NCI-H748 treated with DMSO at 0.1 percent for 48 hours (cell line): ENCODE results near the gene CCDC3.
"Not testable (repeated sequence)": the region's sequence is repeated elsewhere in the genome, so short reads cannot be mapped to it uniquely, and the experiment has no call there.

Experiments
- DNase-seq: peaks from one replicate; lab custom pipeline; 2025; lab: John Stamatoyannopoulos, UW

Gene CCDC3

GRCh38 chr10:12999849-13000248 lies 1.7 kb downstream of the CCDC3 start:
- DNase-seq, result no peak

GRCh38 chr10:12995425-12995861 lies 6.1 kb downstream of the CCDC3 start:
- no peak for DNase-seq

- DNase-seq, result no peak
Observed at GRCh38 chr10:12993595-12993994, 7.9 kb downstream of the CCDC3 start.

- DNase-seq, result no peak
Observed at GRCh38 chr10:12985347-12985746, 16.2 kb downstream of the CCDC3 start.

- no peak for DNase-seq
Observed at GRCh38 chr10:12984165-12984747, 17.3 kb downstream of the CCDC3 start.

- not testable (repeated sequence) for DNase-seq
Observed at GRCh38 chr10:12983568-12983967, 17.9 kb downstream of the CCDC3 start.

GRCh38 chr10:12981570-12981969 lies 19.9 kb downstream of the CCDC3 start:
- DNase-seq, result no peak

GRCh38 chr10:12980713-12981306 lies 20.7 kb downstream of the CCDC3 start:
- no peak for DNase-seq

GRCh38 chr10:12980102-12980661 lies 21.3 kb downstream of the CCDC3 start:
- DNase-seq, result no peak

GRCh38 chr10:12978891-12979290 lies 22.6 kb downstream of the CCDC3 start:
- DNase-seq, result no peak

GRCh38 chr10:12975906-12976305 lies 25.6 kb downstream of the CCDC3 start:
- no peak for DNase-seq

GRCh38 chr10:12975266-12975665 lies 26.2 kb downstream of the CCDC3 start:
- no peak for DNase-seq

- no peak for DNase-seq
Observed at GRCh38 chr10:12974491-12975199, 26.9 kb downstream of the CCDC3 start.

- DNase-seq, result no peak
Observed at GRCh38 chr10:12974078-12974477, 27.4 kb downstream of the CCDC3 start.

- DNase-seq, result no peak
Observed at GRCh38 chr10:12973149-12973718, 28.3 kb downstream of the CCDC3 start.

- no peak for DNase-seq
Observed at GRCh38 chr10:12972146-12972545, 29.4 kb downstream of the CCDC3 start.

GRCh38 chr10:12971001-12971788 lies 30.3 kb downstream of the CCDC3 start:
- DNase-seq, result no peak

- no peak for DNase-seq
Observed at GRCh38 chr10:12969951-12970350, 31.6 kb downstream of the CCDC3 start.

GRCh38 chr10:12966067-12966466 lies 35.4 kb downstream of the CCDC3 start:
- no peak for DNase-seq

GRCh38 chr10:12965571-12965970 lies 35.9 kb downstream of the CCDC3 start:
- no peak for DNase-seq

GRCh38 chr10:12962556-12962955 lies 39.0 kb downstream of the CCDC3 start:
- no peak for DNase-seq
